ENCODE measurements around the gene STEAP3.

DNA sequence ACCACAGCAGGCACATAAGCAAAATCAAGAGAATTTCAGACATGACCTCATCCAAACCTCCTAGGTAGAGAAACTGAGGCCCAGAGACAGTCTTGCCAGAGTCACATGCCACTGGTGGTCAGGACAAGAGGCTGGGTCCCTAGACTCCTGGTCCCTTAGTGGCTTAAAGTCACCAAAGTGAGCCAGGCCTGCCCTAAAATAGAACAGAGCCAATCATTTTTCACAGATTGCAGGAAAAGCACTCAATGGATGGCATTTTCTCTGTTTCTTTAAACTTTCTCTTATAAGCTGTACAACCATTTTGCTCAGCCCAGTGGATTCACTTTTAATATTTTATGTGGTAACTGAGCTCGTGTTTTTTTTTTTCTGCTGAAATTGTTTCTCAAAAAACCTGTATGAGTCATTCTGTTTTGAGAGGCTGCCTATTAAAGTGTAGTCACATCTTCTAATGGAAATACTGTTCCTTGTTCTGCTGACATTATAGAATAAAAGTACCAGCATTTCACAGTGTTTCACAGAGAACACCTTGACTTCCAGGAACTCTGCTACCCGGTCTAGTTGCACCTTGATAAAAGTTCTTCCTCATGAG lies 29.6 kb downstream of the STEAP3 start:
- TF ChIP-seq CTCF (IDR thresholded peaks at IDR 0.05; ENCODE audit: low read length) = no peak
- TF ChIP-seq EZH2phosphoT487 (IDR thresholded peaks at IDR 0.05; ENCODE audit: low read length) = no peak
